Activated CD8-positive, alpha-beta memory T cell treated with anti-CD3 and anti-CD28 coated beads, Interleukin-2, amount 50 U/mL, for 24 hours (primary cell): Measurements from ENCODE around the gene CTDSP1.

Experiments used
- DNase-seq: peaks from one replicate; pipeline ENCODE4 v3.0.0-alpha.2; 2020; ENCODE audit errors: extremely low read depth

The CTDSP1 gene

GRCh38 chr2:218425531-218425930 lies 25.9 kb downstream of the CTDSP1 start:
- no peak for DNase-seq

GRCh38 chr2:218427741-218428140 lies 28.1 kb downstream of the CTDSP1 start:
- DNase-seq: no peak

- DNase-seq: no peak
These were observed 29.3 kb downstream of the CTDSP1 start for GRCh38 chr2:218428846-218429558.

GRCh38 chr2:218429911-218430692 lies 30.4 kb downstream of the CTDSP1 start:
- no peak for DNase-seq

- DNase-seq: no peak
These were observed 31.1 kb downstream of the CTDSP1 start for GRCh38 chr2:218430721-218431120.

GRCh38 chr2:218431878-218432277 lies 32.2 kb downstream of the CTDSP1 start:
- DNase-seq: no peak

GRCh38 chr2:218432676-218433365 lies 33.2 kb downstream of the CTDSP1 start:
- no peak for DNase-seq

- no peak for DNase-seq
These were observed 34.8 kb downstream of the CTDSP1 start for GRCh38 chr2:218434456-218434855.

- no peak for DNase-seq
These were observed 35.6 kb downstream of the CTDSP1 start for GRCh38 chr2:218435003-218435982.

- no peak for DNase-seq
These were observed 37.3 kb downstream of the CTDSP1 start for GRCh38 chr2:218436992-218437391.

- no peak for DNase-seq
These were observed 38.3 kb downstream of the CTDSP1 start for GRCh38 chr2:218437969-218438368.

- DNase-seq: no peak
These were observed 38.9 kb downstream of the CTDSP1 start for GRCh38 chr2:218438596-218438995.

GRCh38 chr2:218444692-218445357 lies 45.2 kb downstream of the CTDSP1 start:
- no peak for DNase-seq

- no peak for DNase-seq
These were observed 45.9 kb downstream of the CTDSP1 start for GRCh38 chr2:218445602-218446001.

GRCh38 chr2:218446547-218446946 lies 46.9 kb downstream of the CTDSP1 start:
- DNase-seq: no peak

GRCh38 chr2:218447072-218447471 lies 47.4 kb downstream of the CTDSP1 start:
- DNase-seq: no peak

GRCh38 chr2:218448934-218449333 lies 49.3 kb downstream of the CTDSP1 start:
- no peak for DNase-seq

- no peak for DNase-seq
These were observed 52.4 kb downstream of the CTDSP1 start for GRCh38 chr2:218452079-218452478.
